Heart right ventricle (tissue), 16 donors: ENCODE results near the gene TMEM158. TPM values are rescaled to one million over a fixed set of nuclear protein-coding genes. Genes with fewer than 3 reads are reported as not detected.

Source experiments
- ATAC-seq, 8 donors: fragments of 200-7000 bp; cut with Tn5 transposase; one replicate each; pipeline ENCODE4 v1.9.1; 2020; ENCODE audit warnings: mild to moderate bottlenecking in 8 of 8, moderate library complexity in 8 of 8, moderate number of reproducible peaks in 1 of 8
- DNase-seq, 2 donors: peaks; one replicate each; pipeline ENCODE4 v3.0.0-alpha.2; 2020
- H3K27ac ChIP-seq, 10 donors: fragments of 200-600 bp; sonication (generic) in 2 of 10; one replicate each; pipeline versions ENCODE4 v1.5.0 to v1.8.0; 2020 to 2022; ENCODE audit warnings: mild to moderate bottlenecking in 3 of 10
- H3K27me3 ChIP-seq, 7 donors: fragments of 200-600 bp; one replicate each; pipeline ENCODE4 v1.8.0; 2021 to 2022; ENCODE audit warnings: mild to moderate bottlenecking in 2 of 7
- H3K36me3 ChIP-seq, 9 donors: fragments of 200-600 bp; sonication (generic) in 1 of 9; one replicate each; pipeline versions ENCODE4 v1.5.0 to v1.8.0; 2020 to 2022; ENCODE audit warnings: mild to moderate bottlenecking in 2 of 9
- H3K4me1 ChIP-seq, 9 donors: fragments of 200-600 bp; sonication (generic) in 1 of 9; one replicate each; pipeline versions ENCODE4 v1.5.0 to v1.8.0; 2020 to 2022; ENCODE audit warnings: mild to moderate bottlenecking in 4 of 9
- H3K4me3 ChIP-seq, 10 donors: fragments of 200-600 bp; sonication (generic) in 2 of 10; one replicate each; pipeline versions ENCODE4 v1.5.0 to v1.8.0; 2020 to 2022; ENCODE audit warnings: mild to moderate bottlenecking in 7 of 10, moderate library complexity in 2 of 10
- H3K9me3 ChIP-seq, 11 donors: fragments of 200-600 bp in 10 of 11; sonication (generic) in 2 of 11; one replicate each; pipeline versions ENCODE4 v1.5.0 to v1.8.0; 2013 to 2022; ENCODE audit warnings: mild to moderate bottlenecking in 2 of 11, control low read depth in 1 of 11, moderate library complexity in 1 of 11
- CTCF ChIP-seq, 9 donors: fragments of 200-600 bp; sonication (generic) in 2 of 9; IDR thresholded peaks; one replicate each; pipeline versions ENCODE4 v1.5.0 to v1.8.0; 2021 to 2022; ENCODE audit warnings: antibody characterized with exemption in 9 of 9, mild to moderate bottlenecking in 5 of 9, moderate library complexity in 1 of 9
- WGBS, 2 donors: extraction: QIAGEN DNeasy Blood & Tissue Kit; methylation state at CpG; one replicate each; pipeline ENCODE4 v1.1.7; 2013; ENCODE audit warnings: inconsistent platforms in 1 of 2; 5-methylcytosine and 5-hydroxymethylcytosine counted together
- intact Hi-C, 10 donors: fragments of 100-400 bp; cut with DNase I; formaldehyde crosslinking; loops; one replicate each; pipeline versions ENCODE4 v1.11.1 to v1.14.2; 2022
- polyA plus RNA-seq, 2 donors: library from polyadenylated mRNA; stranded (reverse); fragments of 200-250 nt; gene quantifications; one replicate each; pipeline ENCODE4 v1.2.3, GENCODE V29; 2013
- total RNA-seq, 10 donors: library from RNA; stranded (reverse); fragmentation: NEBNext Ultra II Directional in 3 of 10; extraction: Animal tissue kit (Norgen Biotek cat#: 25700) in 3 of 10; gene quantifications; one replicate each; pipeline versions ENCODE4 v1.2.1 to v1.2.4, GENCODE V29; 2021 to 2023
- donor health status: Arrhythmogenic right ventricular cardiomyopathy.
- donor health status: ischemic (EF 13 %, LVEDD 7.1; RV severe dilation, severe dysfunction).
- donor health status: healthy with polysubstance abuse.
- donor health status: DM: no; HTN: yes; CAD: no.
- donor health status: DM: no; HTN: no; CAD: no.
- donor health status: ischemic (EF 25% LVEDD 6.9; RV normal size, moderate dysfunction).
- donor health status: ischemic (EF 25% LVEDD 5.7; RV mildly dilated, moderate dysfunction).
- donor health status: healthy.
- donor health status: DM: yes; HTN: yes; CAD: no.
- donor health status: Ischemic cardiomyopathy.
- donor health status: ischemic (EF 35%, LVEDD 5.7; RV mildly dilated, moderate dysfunction).
- donor health status: nonischemic (EF 11% LVEDD 7.7; RV severe dilation, severe dysfunction).
- donor health status: DM: yes; HTN: yes; CAD: no.
- donor health status: PGD.
- donor health status: ischemic (EF 29% LVEDD 5.4; RV normal size, mild dysfunction).
- donor health status: nonischemic (EF 23%, LVEDD 6.1; RV moderate dilation, normal function).

Gene TMEM158
- total and polyA plus RNA-seq, 12 donors: 0.32 to 1.0 (median 0.50) TPM

- no peak for DNase-seq
- TF ChIP-seq CTCF (IDR thresholded peaks at IDR 0.05): no peak
- WGBS, 2 donors: 79% methylated on average over 6 of the region's 6 CpGs
- H3K4me3 ChIP-seq: no peak overlapping the region
- peaks cover 0 to 10% (median 0%) of the 10 kb centered on the region in 9 donors for H3K4me1 ChIP-seq
- peaks cover 0 to 13% (median 11%) of the 10 kb centered on the region in 7 donors for H3K27me3 ChIP-seq
- ATAC-seq: no peak
- intact Hi-C loops: no loop called here
- H3K36me3 ChIP-seq: no peaks in the 10 kb centered on the region
- H3K27ac ChIP-seq: no peak overlapping the region
- H3K9me3 ChIP-seq: peaks cover 0 to 18% (median 4%) of the 10 kb centered on the region in 11 donors
Observed at GRCh38 chr3:45272828-45273470, 46.9 kb upstream of the TMEM158 start.

- H3K27ac ChIP-seq: no peak overlapping the region
- DNase-seq (no peak), ATAC-seq (no peak)
- no peak for TF ChIP-seq CTCF (IDR thresholded peaks at IDR 0.05)
- no peaks in the 10 kb centered on the region for H3K36me3 ChIP-seq
- H3K9me3 ChIP-seq: peaks cover 0 to 11% (median 0%) of the 10 kb centered on the region in 11 donors
- peaks cover 0 to 13% (median 11%) of the 10 kb centered on the region in 7 donors for H3K27me3 ChIP-seq
- no peak overlapping the region for H3K4me3 ChIP-seq
- 74 to 81% methylated on average over 6 of the region's 6 CpGs for WGBS, 2 donors
- intact Hi-C loops: no loop called here
- H3K4me1 ChIP-seq: peaks cover 0 to 10% (median 0%) of the 10 kb centered on the region in 9 donors
Observed at GRCh38 chr3:45272032-45272810, 46.1 kb upstream of the TMEM158 start.

- H3K36me3 ChIP-seq: no peaks in the 10 kb centered on the region
- TF ChIP-seq CTCF (IDR thresholded peaks at IDR 0.05): no peak
- H3K4me3 ChIP-seq: no peak overlapping the region
- intact Hi-C loops: no loop called here
- H3K27ac ChIP-seq: no peak overlapping the region
- no peaks in the 10 kb centered on the region for H3K9me3 ChIP-seq
- WGBS, 2 donors: 33 to 34% methylated on average over 2 of the region's 2 CpGs
- H3K4me1 ChIP-seq: peaks cover 0 to 10% (median 0%) of the 10 kb centered on the region in 9 donors
- no peak for DNase-seq
- peaks cover 0 to 11% (median 5%) of the 10 kb centered on the region in 7 donors for H3K27me3 ChIP-seq
- no peak for ATAC-seq
Observed at GRCh38 chr3:45269952-45270351, 43.9 kb upstream of the TMEM158 start.

- WGBS, 2 donors: 86 to 90% methylated on average over 2 of the region's 2 CpGs
- intact Hi-C loops: no loop called here
- Histone ChIP-seq H3K4me3 (no peak overlapping the region), H3K9me3 (no peaks in the 10 kb centered on the region), H3K27me3 (peaks cover 0 to 6% (median 0%) of the 10 kb centered on the region in 7 donors), H3K27ac (no peak overlapping the region), H3K4me1 (no peaks in the 10 kb centered on the region), H3K36me3 (no peaks in the 10 kb centered on the region)
- ATAC-seq: no peak
- no peak for DNase-seq
- TF ChIP-seq CTCF (IDR thresholded peaks at IDR 0.05): no peak
Observed at GRCh38 chr3:45267097-45267496, 41.0 kb upstream of the TMEM158 start.
